RWPE1 (cell line): Measurements from ENCODE around the gene CDADC1.

Source experiments
- CTCF ChIA-PET: fragments of 350-600 bp; sonication (Branson Sonifier 250); formaldehyde crosslinking; extraction: SDS; loops from one replicate; lab custom pipeline; 2021; lab: Yijun Ruan, JAX
- POLR2A ChIA-PET: fragments of 400-600 bp; formaldehyde crosslinking; extraction: SDS; loops from one replicate; lab custom pipeline; 2020; ENCODE audit warnings: antibody characterized with exemption; ENCODE audit not compliant: low non-redundant PET; lab: Yijun Ruan, JAX
- DNase-seq: peaks from one replicate; pipeline ENCODE4 v3.0.0; 2012; ENCODE audit warnings: low spot score
- H3K27ac ChIP-seq: fragments of 450-650 bp; 2 replicates; pipeline ENCODE4 v1.5.1; 2017
- TF ChIP-seq, protein P1 (sequence below): fragments of 450-650 bp; conservative IDR thresholded peaks from 2 replicates; pipeline ENCODE4 v1.5.1; 2017; ENCODE audit warnings: low read depth, mild to moderate bottlenecking

CDADC1 gene

DNA sequence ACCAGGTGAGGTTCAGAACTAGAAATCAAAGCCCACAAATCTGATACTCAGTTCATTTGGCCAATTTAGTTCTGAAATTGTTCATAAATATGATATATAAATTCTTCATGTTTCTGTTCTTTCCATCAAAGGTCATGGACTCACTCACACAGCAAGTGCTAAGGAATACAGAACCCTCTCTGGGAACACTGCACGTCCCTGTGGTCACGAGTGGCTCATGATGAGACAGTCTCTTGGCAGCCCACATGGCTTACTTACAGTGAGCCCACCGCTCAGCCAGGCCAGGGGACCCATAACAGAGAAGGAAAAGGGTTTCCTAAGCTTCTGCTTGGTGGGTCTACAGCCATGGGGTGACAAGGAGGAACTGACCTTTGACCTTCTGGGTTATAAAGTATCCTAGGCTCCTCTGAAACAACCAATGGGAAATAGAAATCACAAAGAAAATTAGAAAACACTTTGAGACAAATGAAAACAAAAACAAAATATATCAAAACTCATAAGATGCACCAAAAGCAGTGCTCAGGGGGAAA is 67.4 kb downstream of the CDADC1 start:
- CTCF ChIA-PET, result interaction anchor here (1.0 to 2.0 kb wide), 2 partner anchors 122 to 292 kb away, joined by 4 read pairs; no protein-coding TSS in a partner anchor

GRCh38 chr13:49315756-49316482 is 68.2 kb downstream of the CDADC1 start:
- DNase-seq, result no peak
- CTCF ChIA-PET, result interaction anchor here (1.0 kb wide), 1 partner anchor 121 kb away, joined by 4 read pairs; no protein-coding TSS in a partner anchor
- POLR2A ChIA-PET, result no interaction called here
- TF ChIP-seq, protein P1, sequence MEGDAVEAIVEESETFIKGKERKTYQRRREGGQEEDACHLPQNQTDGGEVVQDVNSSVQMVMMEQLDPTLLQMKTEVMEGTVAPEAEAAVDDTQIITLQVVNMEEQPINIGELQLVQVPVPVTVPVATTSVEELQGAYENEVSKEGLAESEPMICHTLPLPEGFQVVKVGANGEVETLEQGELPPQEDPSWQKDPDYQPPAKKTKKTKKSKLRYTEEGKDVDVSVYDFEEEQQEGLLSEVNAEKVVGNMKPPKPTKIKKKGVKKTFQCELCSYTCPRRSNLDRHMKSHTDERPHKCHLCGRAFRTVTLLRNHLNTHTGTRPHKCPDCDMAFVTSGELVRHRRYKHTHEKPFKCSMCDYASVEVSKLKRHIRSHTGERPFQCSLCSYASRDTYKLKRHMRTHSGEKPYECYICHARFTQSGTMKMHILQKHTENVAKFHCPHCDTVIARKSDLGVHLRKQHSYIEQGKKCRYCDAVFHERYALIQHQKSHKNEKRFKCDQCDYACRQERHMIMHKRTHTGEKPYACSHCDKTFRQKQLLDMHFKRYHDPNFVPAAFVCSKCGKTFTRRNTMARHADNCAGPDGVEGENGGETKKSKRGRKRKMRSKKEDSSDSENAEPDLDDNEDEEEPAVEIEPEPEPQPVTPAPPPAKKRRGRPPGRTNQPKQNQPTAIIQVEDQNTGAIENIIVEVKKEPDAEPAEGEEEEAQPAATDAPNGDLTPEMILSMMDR, result no peak
- no peak overlapping the region for H3K27ac ChIP-seq

More for the DNA sequence above, 67.4 kb downstream of the CDADC1 start:
- H3K27ac ChIP-seq, result no peak overlapping the region
- DNase-seq, result no peak
- TF ChIP-seq, protein P1, result no peak
- POLR2A ChIA-PET, result no interaction called here

- ChIA-PET CTCF (interaction anchor here (0.6 kb wide), 1 partner anchor 21 kb away, joined by 4 read pairs; no protein-coding TSS in a partner anchor), POLR2A (interaction anchor here (0.6 kb wide), 1 partner anchor 241 kb away, joined by 5 read pairs; no protein-coding TSS in a partner anchor)
- DNase-seq, result no peak
- H3K27ac ChIP-seq, result no peak overlapping the region
- TF ChIP-seq, protein P1, result no peak
Measured at GRCh38 chr13:49319551-49319950, 71.8 kb downstream of the CDADC1 start.

DNA sequence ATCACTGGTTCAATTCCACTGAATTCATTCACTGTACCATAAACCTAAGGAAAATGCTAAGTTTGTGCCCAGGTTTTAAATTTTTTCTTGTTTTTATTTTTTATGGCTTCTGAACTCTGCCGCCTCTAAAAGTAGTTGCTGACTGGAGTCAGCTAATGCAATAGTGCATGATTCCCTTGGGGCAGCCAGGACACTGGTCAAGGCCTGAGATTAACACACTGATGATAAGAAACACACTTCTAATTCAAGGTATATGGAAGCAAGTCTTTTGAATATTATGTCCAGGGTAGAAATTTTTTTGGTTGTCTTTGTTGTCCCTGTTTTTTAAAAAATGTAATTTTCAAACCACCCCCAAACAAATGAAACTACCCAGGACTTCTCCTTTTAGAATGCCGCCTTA is 72.2 kb downstream of the CDADC1 start:
- TF ChIP-seq, protein P1, result no peak
- POLR2A ChIA-PET, result no interaction called here
- CTCF ChIA-PET, result interaction anchor here (0.6 kb wide), 1 partner anchor 21 kb away, joined by 4 read pairs; no protein-coding TSS in a partner anchor
- H3K27ac ChIP-seq, result no peak overlapping the region
- DNase-seq, result no peak

- H3K27ac ChIP-seq, result no peak overlapping the region
- CTCF ChIA-PET, result interaction anchor here (0.6 to 0.7 kb wide), 2 partner anchors 77 to 322 kb away, joined by 4 read pairs; no protein-coding TSS in a partner anchor
- POLR2A ChIA-PET, result no interaction called here
- no peak for DNase-seq
- TF ChIP-seq, protein P1, result no peak
Measured at GRCh38 chr13:49320975-49321374, 73.2 kb downstream of the CDADC1 start.

- ChIA-PET CTCF (no interaction called here), POLR2A (no interaction called here)
- no peak overlapping the region for H3K27ac ChIP-seq
- DNase-seq, result no peak
- TF ChIP-seq, protein P1, result no peak
Measured at GRCh38 chr13:49322702-49323101, 75.0 kb downstream of the CDADC1 start.
